MG63 (cell line): ENCODE results near the gene CYP26B1. TPM values are rescaled to one million over a fixed set of nuclear protein-coding genes. Genes with fewer than 3 reads are reported as not detected.

ENCODE experiments used
- DNase-seq: peaks from one replicate; pipeline ENCODE4 v3.0.0-alpha.2; 2020
- H3K27me3 ChIP-seq: fragments of 250-450 bp; sonication (Bioruptor Pico); 2 replicates; pipeline ENCODE4 v1.5.1; 2020; ENCODE audit warnings: mild to moderate bottlenecking, moderate library complexity
- H3K36me3 ChIP-seq: fragments of 250-450 bp; sonication (Bioruptor Pico); 2 replicates; pipeline ENCODE4 v1.5.1; 2020; ENCODE audit warnings: mild to moderate bottlenecking, moderate library complexity
- H3K4me3 ChIP-seq: fragments of 250-450 bp; sonication (Bioruptor Pico); 2 replicates; pipeline ENCODE4 v1.5.1; 2020; ENCODE audit warnings: mild to moderate bottlenecking, moderate library complexity
- H3K9me3 ChIP-seq: fragments of 250-450 bp; sonication (Bioruptor Pico); 2 replicates; pipeline ENCODE4 v1.5.1; 2020; ENCODE audit warnings: mild to moderate bottlenecking, moderate library complexity
- total RNA-seq: library from RNA; depleted of rRNA; stranded (reverse); fragments of >200 nt; shearing (Covaris generic); gene quantifications from 2 replicates; pipeline ENCODE4 v1.2.3, GENCODE V29; 2014; ENCODE audit warnings: low replicate concordance

The CYP26B1 gene
- total RNA-seq, 1 experiment from 2014 or later = 10.6 TPM

- Histone ChIP-seq H3K27me3 (no peaks in the 10 kb centered on the region), H3K4me3 (no peak overlapping the region), H3K36me3 (no peaks in the 10 kb centered on the region), H3K9me3 (no peaks in the 10 kb centered on the region)
- DNase-seq = no peak
These were observed 11.7 kb upstream of the CYP26B1 start for GRCh38 chr2:72159211-72159993.

- DNase-seq = no peak
- H3K4me3 ChIP-seq = no peak overlapping the region
- H3K27me3 ChIP-seq = no peaks in the 10 kb centered on the region
- no peaks in the 10 kb centered on the region for H3K36me3 ChIP-seq
- no peaks in the 10 kb centered on the region for H3K9me3 ChIP-seq
These were observed 10.5 kb upstream of the CYP26B1 start for GRCh38 chr2:72157871-72158771.

GRCh38 chr2:72156872-72157271, 9.2 kb upstream of the CYP26B1 start:
- no peaks in the 10 kb centered on the region for H3K27me3 ChIP-seq
- no peak overlapping the region for H3K4me3 ChIP-seq
- no peak for DNase-seq
- H3K36me3 ChIP-seq = no peaks in the 10 kb centered on the region
- no peaks in the 10 kb centered on the region for H3K9me3 ChIP-seq

GRCh38 chr2:72155737-72156136, 8.1 kb upstream of the CYP26B1 start:
- Histone ChIP-seq H3K27me3 (no peaks in the 10 kb centered on the region), H3K36me3 (no peaks in the 10 kb centered on the region), H3K9me3 (no peaks in the 10 kb centered on the region), H3K4me3 (no peak overlapping the region)
- no peak for DNase-seq

GRCh38 chr2:72155151-72155550, 7.5 kb upstream of the CYP26B1 start:
- Histone ChIP-seq H3K27me3 (no peaks in the 10 kb centered on the region), H3K36me3 (no peaks in the 10 kb centered on the region), H3K4me3 (no peak overlapping the region), H3K9me3 (no peaks in the 10 kb centered on the region)
- DNase-seq = no peak

- DNase-seq = no peak
- Histone ChIP-seq H3K36me3 (no peaks in the 10 kb centered on the region), H3K9me3 (no peaks in the 10 kb centered on the region), H3K27me3 (no peaks in the 10 kb centered on the region), H3K4me3 (no peak overlapping the region)
These were observed 6.8 kb upstream of the CYP26B1 start for GRCh38 chr2:72154386-72154975.

- Histone ChIP-seq H3K4me3 (no peak overlapping the region), H3K9me3 (no peaks in the 10 kb centered on the region), H3K27me3 (no peaks in the 10 kb centered on the region), H3K36me3 (no peaks in the 10 kb centered on the region)
- DNase-seq = no peak
These were observed 6.3 kb upstream of the CYP26B1 start for GRCh38 chr2:72153924-72154323.

GRCh38 chr2:72153026-72153791, 5.5 kb upstream of the CYP26B1 start:
- Histone ChIP-seq H3K4me3 (no peak overlapping the region), H3K36me3 (no peaks in the 10 kb centered on the region), H3K27me3 (no peaks in the 10 kb centered on the region), H3K9me3 (no peaks in the 10 kb centered on the region)
- no peak for DNase-seq

- Histone ChIP-seq H3K36me3 (peaks cover 4% of the 10 kb centered on the region), H3K9me3 (no peaks in the 10 kb centered on the region), H3K27me3 (no peaks in the 10 kb centered on the region), H3K4me3 (no peak overlapping the region)
- no peak for DNase-seq
These were observed 3.2 kb upstream of the CYP26B1 start for GRCh38 chr2:72150861-72151356.

GRCh38 chr2:72150157-72150860, 2.6 kb upstream of the CYP26B1 start:
- H3K27me3 ChIP-seq = no peaks in the 10 kb centered on the region
- peak; percentile 78 for DNase-seq
- H3K4me3 ChIP-seq = 0 out of 2 replicates have a peak overlapping the region, but pooled peaks have one; percentile 0
- H3K36me3 ChIP-seq = peaks cover 4% of the 10 kb centered on the region
- H3K9me3 ChIP-seq = no peaks in the 10 kb centered on the region

- Histone ChIP-seq H3K4me3 (peak overlapping the region; percentile 54; the same call in 1 of the 2 replicates), H3K27me3 (no peaks in the 10 kb centered on the region), H3K9me3 (no peaks in the 10 kb centered on the region), H3K36me3 (peaks cover 4% of the 10 kb centered on the region)
- no peak for DNase-seq
These were observed 2.0 kb upstream of the CYP26B1 start for GRCh38 chr2:72149556-72150156.

GRCh38 chr2:72148837-72149555, 1.3 kb upstream of the CYP26B1 start:
- peak overlapping the region; percentile 54 for H3K4me3 ChIP-seq
- H3K36me3 ChIP-seq = peaks cover 6% of the 10 kb centered on the region
- H3K9me3 ChIP-seq = no peaks in the 10 kb centered on the region
- peak; percentile 83 for DNase-seq
- no peaks in the 10 kb centered on the region for H3K27me3 ChIP-seq

GRCh38 chr2:72148003-72148836, 558 bp upstream of the CYP26B1 start:
- no peaks in the 10 kb centered on the region for H3K27me3 ChIP-seq
- peaks cover 13% of the 10 kb centered on the region for H3K36me3 ChIP-seq
- no peak for DNase-seq
- peak overlapping the region; percentile 81 for H3K4me3 ChIP-seq
- no peaks in the 10 kb centered on the region for H3K9me3 ChIP-seq
